ENCODE measurements around the gene MFF.

MFF gene, protein sequence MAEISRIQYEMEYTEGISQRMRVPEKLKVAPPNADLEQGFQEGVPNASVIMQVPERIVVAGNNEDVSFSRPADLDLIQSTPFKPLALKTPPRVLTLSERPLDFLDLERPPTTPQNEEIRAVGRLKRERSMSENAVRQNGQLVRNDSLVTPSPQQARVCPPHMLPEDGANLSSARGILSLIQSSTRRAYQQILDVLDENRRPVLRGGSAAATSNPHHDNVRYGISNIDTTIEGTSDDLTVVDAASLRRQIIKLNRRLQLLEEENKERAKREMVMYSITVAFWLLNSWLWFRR

DNA sequence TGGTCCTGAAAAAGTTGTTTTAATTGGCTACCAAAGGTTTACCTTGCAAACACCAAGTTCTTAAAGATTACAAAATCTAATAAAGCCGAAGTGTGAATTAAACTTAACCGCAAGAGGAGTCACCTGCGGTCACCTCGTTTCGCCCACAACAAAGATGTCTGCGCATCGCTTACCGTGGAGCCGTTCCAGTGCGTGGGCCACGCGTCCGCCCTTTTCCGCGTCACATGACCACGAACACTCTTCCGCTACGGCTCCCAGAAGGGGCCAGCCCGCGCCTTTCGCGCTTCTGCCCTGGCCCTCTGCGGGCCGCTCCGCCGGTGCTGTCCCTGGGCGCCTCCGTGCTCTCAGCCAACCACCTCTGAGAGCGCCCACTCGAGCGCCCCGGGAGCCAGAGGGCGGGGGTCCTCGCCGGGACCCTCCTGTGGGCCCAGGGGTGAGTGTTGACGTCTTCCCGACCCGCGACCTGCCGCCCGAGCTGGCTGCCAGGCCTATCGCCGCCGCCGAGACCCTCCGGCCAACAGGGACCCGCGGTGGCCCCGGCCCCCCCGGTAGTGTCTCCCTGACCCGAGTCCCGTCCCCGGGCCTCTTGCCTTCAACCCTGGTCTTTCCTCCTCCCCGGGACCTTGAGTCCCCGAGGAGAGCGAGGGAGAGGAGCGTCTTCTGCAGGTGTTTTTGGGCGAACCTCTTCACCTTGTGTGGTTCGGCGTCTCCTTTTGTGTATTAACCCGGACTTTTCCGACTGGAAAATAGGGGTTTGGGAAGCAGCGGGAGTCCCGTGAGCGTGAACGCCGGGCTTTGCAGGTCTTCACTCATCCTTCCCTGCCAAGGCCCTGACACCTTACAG is at the start of gene MFF:
TSS of gene MFF (plus strand) at position 257 of the 844 bp plus-strand sequence. CDS start 5,415 bp downstream, outside the sequence.
- peak; percentile 81 for DNase-seq

DNA sequence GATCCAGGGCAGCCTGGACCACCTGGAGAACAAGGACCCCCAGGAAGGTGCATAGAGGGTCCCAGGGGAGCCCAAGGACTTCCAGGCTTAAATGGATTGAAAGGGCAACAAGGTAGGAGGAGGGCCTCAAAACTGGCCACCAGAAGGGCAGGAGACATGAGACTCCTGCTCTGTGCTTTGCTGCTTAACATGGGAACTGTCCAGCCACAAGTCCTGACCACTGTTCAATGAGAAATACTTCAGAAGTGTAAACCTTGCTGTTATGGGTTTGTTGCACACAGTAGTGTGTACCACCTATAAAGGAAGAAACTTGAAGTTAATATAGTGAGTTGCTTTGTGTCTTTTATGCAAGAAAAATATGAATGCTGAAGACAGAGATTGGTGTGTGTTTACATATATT is 44.2 kb upstream of the MFF start:
- no peak for DNase-seq

DNA sequence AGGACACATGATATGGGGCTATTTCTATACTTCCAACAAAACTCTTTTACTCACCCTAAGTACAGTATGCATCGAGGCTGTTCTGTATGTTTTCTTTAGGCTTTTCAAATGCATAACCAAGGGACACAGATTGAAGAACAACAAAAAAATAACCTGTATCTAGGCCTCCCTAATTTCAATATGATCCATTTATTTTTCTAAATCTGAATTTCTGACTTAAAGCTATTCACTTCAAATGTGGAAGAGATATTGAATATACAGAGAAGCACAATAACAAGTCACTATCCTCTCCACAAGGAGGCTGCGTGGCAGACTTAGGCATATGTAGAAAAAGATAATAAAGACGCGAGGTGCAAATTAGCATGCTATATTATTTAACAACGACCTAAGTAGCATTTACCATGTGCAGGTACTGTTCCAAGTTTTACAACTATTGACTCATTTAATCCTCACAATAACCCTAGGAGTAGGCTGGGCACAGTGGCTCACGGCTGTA is 39.3 kb upstream of the MFF start:
- DNase-seq: no peak

DNA sequence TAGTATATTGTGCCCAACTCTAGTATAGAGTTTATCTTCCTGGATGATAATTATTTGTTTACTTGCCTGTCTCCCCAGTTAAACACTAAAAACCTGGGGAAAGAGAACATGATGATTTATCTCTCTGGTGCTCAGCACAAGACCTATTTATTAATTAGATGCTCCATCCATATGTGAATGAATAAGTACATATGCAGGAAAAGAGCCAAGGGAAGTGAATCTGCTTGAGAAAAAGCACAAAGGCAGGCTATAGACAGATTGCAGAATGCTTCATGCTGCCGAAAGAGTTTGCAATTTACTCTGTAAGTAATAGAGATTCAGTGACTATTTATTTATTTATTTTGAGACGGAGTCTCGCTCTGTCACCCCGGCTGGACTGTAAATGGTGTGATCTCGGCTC is 37.3 kb upstream of the MFF start:
- DNase-seq: no peak

DNA sequence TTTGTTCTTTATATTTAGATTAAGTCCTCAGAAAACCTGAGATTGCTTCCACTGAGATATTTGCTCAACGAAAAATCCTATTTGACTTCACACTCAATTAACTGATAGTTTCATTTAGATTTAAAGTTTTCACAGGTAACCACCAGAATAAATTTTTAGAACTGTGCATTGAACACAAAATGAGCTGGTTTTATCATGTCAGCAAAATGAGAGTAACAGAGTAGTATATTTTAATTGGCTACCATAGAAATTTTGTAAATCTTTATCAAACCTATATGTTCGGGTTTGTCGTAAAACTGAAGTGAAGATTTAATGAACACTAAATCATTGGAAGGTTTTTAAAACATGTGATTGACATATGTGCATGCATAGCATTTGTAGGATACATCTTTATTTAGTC is 32.7 kb upstream of the MFF start:
- no peak for DNase-seq

DNA sequence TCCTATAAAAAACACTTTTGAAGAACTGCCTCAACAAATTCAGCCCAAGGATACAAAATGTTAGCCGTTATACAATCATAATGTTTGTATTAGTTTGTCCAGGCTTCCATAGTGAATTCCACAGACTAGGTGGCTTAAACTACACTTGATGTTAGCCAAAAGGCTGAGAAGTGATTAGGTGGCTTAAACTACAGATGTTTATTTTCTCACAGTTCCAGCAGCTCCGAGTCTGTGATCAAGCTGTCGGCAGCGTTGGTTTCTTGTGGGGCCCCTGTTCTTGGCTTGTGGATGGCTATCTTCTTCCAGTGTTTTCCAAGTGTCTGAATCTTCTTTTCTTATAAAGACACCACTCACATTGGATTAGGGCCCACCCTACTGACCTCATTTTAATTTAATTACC is 31.5 kb upstream of the MFF start:
- DNase-seq: no peak

DNA sequence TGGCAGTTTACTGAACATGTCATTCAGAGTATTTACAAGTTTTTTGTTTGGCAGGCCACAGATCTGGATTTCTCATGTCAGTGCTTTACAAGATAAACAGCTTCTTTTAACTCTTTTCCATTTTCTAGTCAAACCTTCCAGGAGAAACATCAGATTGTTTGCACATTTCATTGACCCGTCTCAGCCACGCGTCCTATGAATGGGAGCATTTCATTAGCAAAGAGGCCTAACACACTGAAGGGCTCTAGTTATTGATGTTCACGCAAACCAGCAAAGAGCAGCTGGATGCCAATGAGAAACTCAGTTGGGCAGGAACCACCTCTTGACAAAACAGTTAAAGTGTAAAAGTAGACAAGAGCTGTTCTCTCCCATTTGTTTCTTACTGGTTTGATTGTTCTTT is 29.2 kb upstream of the MFF start:
- DNase-seq: no peak

DNA sequence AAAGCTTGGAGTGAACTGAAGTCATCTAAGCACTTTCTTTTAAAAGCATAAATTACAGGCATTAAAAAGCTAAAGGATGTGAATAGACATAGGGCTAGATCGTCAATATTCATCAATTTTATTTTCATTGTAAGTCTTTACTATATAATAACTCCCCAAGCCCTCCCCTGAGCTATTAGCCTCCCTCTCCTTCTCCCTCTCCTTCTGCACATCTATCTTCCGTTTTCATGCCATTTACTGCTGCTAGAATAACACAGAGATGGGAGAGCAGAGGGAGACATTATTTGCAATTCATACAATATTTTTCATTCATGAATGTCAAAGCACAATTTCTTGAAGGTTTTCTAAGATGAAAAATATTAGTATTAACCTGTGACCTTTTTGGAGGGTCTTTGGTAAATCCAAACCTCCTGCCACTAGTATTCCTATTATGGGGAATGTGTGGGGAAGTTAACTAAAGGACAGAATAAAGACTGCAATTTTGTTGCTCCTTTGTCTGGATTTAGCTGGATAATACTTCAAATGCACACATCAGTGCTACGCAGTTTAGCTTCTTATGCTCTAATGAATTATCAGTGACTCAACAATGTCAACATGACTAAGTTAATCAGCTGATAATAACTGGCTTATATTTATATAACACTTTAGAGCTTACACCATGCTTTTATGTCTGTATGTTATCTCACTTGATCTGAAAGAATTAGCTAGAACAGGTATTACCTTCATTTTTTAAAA is 28.2 kb upstream of the MFF start:
- no peak for DNase-seq

DNA sequence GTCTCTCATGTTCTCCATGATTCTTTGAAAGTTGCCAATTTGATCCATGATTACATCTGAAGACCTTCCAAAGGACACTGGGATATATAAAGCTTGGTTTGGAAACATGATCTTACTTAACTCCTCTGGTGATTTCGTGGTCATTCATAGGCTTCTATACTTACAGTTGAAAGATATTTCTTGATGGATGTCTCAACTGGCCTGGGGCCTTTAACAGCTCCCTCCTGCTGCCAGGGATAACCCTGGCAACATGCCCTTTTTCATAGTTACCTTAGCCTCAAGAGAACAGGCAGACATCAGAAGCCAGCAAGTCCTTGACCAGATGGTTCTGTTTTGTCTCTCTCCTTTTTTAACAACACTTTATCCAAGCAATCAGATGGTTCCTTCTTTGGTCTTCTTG is 23.5 kb upstream of the MFF start:
- DNase-seq: no peak

DNA sequence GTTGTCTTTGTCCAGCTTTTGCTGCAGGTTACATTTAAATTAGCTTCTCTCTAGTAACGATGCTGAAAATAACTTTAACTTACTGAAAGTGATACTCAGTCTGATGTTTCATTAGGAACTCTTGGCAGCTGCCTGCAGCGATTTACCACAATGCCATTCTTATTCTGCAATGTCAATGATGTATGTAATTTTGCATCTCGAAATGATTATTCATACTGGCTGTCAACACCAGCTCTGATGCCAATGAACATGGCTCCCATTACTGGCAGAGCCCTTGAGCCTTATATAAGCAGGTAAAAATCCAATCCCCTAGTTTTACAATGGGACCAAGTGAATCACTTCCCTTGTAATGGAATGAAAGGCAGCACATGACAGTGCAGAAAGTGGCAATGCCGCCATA is 16.3 kb upstream of the MFF start:
- no peak for DNase-seq

DNA sequence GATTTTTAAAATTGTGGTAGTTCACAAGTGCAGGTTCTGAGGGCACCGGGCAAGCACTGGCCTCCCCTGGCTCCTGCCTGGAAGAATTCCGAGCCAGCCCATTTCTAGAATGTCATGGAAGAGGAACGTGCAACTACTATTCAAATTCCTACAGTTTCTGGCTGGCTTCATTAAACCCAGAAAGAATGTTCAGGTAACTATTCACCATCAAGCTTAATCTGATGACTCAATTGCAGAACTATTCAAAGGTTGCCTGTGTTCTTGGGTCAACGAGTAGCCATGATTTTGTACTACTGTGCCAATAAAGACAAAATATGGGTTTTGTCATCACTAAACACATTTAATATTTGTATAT is 14.3 kb upstream of the MFF start:
- DNase-seq: no peak

DNA sequence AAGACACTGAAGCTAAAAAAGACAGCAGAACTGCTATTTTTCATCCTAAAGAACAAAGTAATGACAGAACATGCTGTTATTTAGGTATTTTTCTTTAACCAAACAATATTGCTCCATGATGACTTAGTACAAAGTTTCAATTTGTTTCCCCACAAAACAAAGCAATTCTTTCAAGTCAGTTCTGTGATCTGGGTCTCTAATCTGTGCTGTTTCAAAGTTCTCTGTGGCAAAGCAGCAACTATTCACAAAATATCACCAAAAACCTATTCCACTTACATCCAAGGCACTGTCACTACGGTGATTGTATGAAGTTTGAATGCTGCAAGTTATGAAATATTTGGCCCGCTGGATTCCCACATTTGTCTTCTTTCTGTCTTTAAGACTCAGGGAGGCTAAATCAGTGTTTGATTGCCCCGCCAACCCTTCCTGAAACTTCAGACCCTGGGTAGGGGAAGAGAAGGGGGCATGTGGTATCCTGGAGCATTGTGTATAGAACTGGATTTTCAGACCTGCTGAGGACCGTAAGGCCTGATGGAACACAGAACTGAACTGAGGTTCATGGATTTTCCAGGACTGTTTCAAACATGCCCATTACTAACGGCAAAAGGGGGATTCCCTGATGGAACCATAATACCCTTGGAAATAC is 13.1 kb upstream of the MFF start:
- DNase-seq: no peak

DNA sequence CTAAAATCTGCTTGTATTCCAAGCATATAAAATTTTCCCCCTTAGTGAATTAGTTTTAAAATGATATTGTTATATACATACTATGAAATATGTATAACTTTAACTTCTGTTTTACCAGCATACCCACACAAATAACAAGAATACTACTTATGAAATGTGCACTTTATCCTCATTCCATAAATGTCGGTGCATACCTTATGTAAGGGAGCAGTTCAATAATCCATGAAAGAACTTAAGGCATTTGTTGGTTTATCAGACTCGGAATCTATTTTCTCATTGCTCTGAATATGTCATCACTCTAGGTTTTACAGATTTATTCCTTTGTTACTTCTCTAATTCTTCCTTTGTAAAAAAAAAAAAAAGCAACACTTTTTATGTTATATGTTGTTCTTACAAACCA is 12.5 kb upstream of the MFF start:
- DNase-seq: no peak

DNA sequence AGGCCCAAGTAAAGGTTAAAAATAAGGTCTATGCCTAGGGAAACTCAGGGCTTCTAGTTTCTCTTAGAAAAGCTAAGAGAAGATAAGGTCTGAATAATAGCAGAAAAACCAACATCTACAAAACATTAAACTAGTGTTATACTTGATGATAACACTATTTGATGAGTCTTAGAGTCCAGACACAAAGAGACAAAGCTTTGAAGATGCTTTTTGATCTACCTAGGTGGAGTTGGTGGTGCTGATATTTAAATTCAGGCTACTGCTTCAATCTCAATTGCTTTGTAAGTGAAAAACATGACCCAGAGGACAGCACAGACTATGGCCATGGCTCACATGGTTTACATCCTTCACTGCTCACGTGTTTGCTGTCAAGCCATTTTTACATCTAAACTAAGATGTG is 11.7 kb upstream of the MFF start:
- DNase-seq: no peak

DNA sequence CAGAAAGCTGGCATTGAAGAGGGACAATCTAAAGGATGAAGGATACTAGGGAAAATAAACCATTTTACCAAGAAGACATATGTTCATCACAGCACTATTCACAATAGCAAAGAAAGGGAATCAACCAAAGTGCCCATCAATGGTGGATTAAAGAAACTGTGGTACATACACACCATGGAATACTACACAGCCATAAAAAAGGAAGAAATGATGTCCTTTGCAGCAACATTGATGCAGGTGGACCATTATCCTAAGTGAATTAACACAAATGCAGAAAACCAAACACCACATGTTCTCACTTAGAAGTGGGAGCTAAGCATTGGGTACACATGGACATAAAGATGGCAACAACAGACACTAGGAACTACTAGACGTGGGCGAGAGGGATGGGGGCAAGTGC is 7.2 kb upstream of the MFF start:
- no peak for DNase-seq

DNA sequence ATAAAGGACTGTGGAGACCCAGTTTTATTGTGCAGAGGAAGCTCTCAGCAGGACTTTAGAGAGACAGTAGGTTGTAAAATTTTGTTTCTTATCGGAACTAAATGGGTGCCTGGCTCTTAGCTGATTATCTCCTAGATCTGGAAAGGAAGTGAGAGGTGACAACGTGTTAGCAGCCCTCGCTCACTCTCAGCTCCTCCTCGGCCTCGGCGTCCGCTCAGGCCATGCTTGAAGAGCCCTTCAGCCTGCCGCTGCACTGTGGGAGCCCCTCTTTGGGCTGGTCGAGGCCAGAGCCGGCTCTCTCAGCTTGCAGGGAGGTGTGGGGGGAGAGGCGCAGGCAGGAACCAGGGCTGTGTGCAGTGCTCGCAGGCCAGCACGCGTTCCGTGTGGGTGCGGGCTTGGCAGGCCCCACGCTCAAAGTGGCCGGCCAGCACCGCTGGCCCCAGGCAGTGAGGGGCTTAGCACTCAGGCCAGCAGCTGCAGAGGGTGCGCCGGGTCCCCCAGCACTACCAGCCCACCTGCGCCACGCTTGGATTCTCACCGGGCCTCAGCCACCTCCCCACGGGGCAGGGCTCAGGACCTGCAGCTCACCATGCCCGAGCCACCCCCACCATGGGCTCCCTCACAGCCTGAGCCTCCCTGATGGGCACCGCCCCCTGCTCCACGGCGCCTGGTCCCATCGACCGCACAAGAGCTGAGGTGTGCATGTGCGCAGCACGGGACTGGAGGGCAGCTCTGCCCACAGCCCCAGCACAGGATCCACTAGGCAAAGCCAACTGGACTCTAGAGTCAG is 4.6 kb upstream of the MFF start:
- DNase-seq: no peak

DNA sequence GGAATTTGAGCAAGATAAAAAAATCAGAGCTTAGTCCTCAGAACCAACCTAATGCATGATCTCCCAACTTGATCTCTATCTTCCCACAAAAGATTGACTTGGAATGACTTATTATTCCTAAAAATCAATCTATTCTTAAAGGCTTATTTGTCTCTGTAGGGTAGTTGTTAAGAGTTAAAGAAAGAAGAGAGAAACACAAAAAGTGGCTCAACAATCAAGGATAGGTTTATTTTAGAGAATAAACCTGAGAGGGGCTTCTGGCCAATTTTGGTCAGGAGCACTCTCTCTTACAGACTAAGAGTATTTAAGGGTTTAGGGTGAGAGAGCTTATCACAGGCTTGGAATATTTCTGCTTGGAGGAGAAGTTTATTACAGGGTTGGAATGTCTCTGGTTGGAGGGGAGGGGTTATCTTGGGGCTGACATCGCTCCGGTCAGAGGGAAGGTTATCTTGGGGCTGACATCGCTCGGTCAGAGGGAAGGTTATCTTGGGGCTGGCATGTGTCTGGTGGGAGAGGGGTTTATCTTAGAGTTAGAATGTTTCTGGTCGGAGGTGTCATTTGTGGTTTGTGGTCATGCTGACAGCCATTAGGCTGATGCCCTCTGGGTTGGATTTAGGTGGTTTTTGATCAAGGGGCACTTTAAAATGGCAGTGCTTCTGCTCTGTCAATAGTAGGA is 2.4 kb upstream of the MFF start:
- no peak for DNase-seq

DNA sequence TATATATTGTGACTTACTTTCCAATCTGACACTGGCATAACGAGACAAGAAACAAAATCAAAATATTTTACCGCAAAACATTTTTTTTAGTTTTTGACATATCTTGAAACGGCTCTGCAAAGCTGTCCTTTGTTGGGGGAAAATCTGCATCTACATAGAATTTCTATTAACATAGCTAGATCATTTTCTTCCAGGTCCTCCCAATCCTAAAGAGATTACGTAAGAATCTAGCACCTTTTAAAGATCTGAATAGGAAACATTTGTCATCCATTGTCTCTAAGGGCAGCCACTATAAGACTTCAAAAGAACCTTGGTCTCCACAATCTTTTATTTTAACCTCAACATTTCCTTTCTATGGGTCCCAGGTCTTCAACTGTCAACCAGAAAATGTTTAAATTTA is 1.2 kb upstream of the MFF start:
- DNase-seq: no peak

DNA sequence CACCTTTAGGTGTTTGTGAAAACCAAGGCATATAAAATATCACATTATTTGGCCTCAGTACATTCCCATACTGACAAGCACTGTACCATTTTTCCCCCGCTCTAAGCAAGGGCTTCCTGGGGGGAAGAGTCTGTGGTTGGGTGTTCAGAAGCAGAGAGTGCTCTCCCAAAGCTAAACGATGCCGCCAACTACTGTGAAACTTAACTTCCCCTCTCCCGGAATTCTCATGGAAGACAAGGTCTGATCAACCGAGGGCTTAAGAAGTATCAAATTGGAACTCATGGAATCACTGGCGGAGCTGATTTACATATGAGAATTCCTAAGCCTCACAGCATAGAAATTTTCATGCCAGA is 433 bp upstream of the MFF start:
- no peak for DNase-seq

DNA sequence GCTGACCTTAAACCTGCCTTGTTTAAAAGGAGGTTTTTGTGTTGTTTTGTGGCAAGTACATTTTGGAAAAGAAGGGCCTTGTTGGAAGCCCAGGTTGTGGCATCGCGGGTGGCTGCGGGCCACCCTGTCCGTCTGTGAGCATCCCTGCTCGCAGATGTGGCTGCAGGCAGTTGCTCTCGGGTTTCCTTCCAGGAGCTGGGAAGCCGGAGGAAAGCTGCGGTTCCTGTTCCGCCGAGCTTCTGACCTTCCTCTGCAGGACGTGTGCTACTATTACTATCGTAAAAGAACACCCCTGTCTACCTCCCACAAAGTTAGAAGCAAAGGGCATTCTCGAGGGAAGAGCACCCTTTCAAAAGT is 766 bp downstream of the MFF start:
- no peak for DNase-seq

DNA sequence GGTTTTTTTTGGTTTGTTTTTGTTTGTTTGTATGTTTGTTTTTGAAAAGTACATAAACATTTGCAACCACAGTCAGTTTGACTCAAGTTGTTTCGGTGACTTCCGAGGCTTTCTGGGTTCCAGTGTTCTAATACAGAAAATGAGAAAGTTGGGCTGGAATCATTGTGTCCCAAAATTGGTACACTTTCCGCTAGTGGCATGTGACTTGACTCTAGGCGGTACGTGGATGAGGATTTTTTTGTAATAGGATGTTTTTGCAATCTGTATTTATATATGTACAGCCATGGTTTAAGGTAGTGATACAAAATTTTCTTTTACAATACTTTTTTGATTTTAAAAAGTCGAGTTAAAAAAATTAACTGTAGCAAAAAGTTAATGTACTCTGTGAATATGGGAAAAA is 1.7 kb downstream of the MFF start:
- no peak for DNase-seq

DNA sequence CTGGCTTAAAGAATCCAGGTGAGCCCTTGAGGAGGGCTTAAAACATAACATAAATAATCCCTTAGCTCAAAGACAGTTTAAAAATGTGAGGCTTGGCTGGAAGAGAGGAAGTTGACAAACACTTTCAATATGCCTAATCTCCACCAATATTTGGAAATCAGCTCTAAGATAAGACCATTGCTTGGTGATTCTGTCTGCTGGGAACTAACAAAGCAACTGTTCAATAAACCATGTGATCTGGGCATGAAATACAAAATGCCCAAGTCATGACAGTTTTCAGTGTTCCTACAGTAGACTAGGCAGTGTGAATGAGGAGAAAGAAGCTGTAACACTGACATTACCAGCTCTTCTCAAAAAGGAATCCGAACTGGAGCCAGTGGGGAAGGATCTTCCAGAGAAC is 10.7 kb downstream of the MFF start:
- no peak for DNase-seq

Data from T1000 (cell line).